MCF 10A (cell line): ENCODE results near the gene TGFBI. TPM values are rescaled to one million over a fixed set of nuclear protein-coding genes. Genes with fewer than 3 reads are reported as not detected.

Experiments used
- Bru-seq: library from RNA; stranded (reverse); fragments of 400-500 nt; gene quantifications from one replicate; lab custom pipeline; 2021; lab: Mats Ljungman, UMichigan
- BruChase-seq, 2 experiments: library from RNA; stranded (reverse); fragments of 400-500 nt; gene quantifications; one replicate each; lab custom pipeline; 2021; lab: Mats Ljungman, UMichigan
- BruUV-seq: library from RNA; stranded (reverse); fragments of 400-500 nt; replicated peaks from 2 replicates; lab custom pipeline; 2021; lab: Mats Ljungman, UMichigan
- CTCF ChIA-PET: fragments of 300-600 bp; sonication (Branson Sonifier 250); formaldehyde crosslinking; extraction: SDS; loops from one replicate; lab custom pipeline; 2021; ENCODE audit warnings: antibody characterized with exemption, inconsistent platforms; lab: Yijun Ruan, JAX
- POLR2A ChIA-PET: fragments of 300-600, 350-650 bp; sonication (Branson Sonifier 250); formaldehyde crosslinking; extraction: SDS; loops from one replicate; lab custom pipeline; 2020; ENCODE audit warnings: antibody characterized with exemption, inconsistent platforms; lab: Yijun Ruan, JAX
- DNase-seq: peaks from one replicate; pipeline ENCODE4 v3.0.0-alpha.2; 2018; ENCODE audit not compliant: unreplicated experiment
- H3K27ac Mint-ChIP-seq: one replicate; pipeline ENCODE4 v1.8.0; 2022; ENCODE audit warnings: mild to moderate bottlenecking, low read depth, mixed read lengths; ENCODE audit not compliant: unreplicated experiment
- H3K27me3 Mint-ChIP-seq: one replicate; pipeline ENCODE4 v1.8.0; 2022; ENCODE audit warnings: mixed read lengths; ENCODE audit not compliant: insufficient read depth, unreplicated experiment
- H3K36me3 Mint-ChIP-seq: one replicate; pipeline ENCODE4 v1.8.0; 2022; ENCODE audit warnings: mild to moderate bottlenecking, moderate library complexity, mixed read lengths; ENCODE audit not compliant: insufficient read depth, unreplicated experiment
- H3K4me1 Mint-ChIP-seq: one replicate; pipeline ENCODE4 v1.8.0; 2022; ENCODE audit warnings: mixed read lengths; ENCODE audit not compliant: insufficient read depth, unreplicated experiment
- H3K4me3 Mint-ChIP-seq: one replicate; pipeline ENCODE4 v1.8.0; 2022; ENCODE audit warnings: mild to moderate bottlenecking, moderate library complexity, mixed read lengths; ENCODE audit not compliant: unreplicated experiment
- H3K9me3 Mint-ChIP-seq: one replicate; pipeline ENCODE4 v1.8.0; 2022; ENCODE audit warnings: mixed read lengths; ENCODE audit not compliant: unreplicated experiment
- CTCF ChIP-seq: fragments of 200-600 bp; IDR thresholded peaks from one replicate; pipeline ENCODE4 v1.8.0; 2022; ENCODE audit warnings: antibody characterized with exemption, mild to moderate bottlenecking; ENCODE audit not compliant: unreplicated experiment
- intact Hi-C: fragments of 100-400 bp; cut with micrococcal nuclease; formaldehyde crosslinking; loops from 2 replicates; pipeline ENCODE4 v1.14.1; 2022
- long read RNA-seq: library from polyadenylated mRNA; stranded (forward); transcript quantifications from one replicate; pipeline ENCODE4 v2.0.0, GENCODE V29; 2022
- total RNA-seq: library from RNA; stranded (reverse); gene quantifications from 2 replicates; pipeline ENCODE4 v1.2.3, GENCODE V29; 2022

Gene TGFBI
- total RNA-seq, result 623 and 892 TPM in 2 replicates
- Bru-seq, nascent RNA, result percentile 91 among the genes with signal in this experiment
- percentile 92 among the genes with signal in this experiment for BruChase-seq, experiment 1, labeled RNA remaining after a 6-hour chase
- BruChase-seq, experiment 2, labeled RNA remaining after a 2-hour chase, result percentile 89 among the genes with signal in this experiment
- long read RNA-seq, transcript TGFBI-201 (17 exons, 2,804 nt), result major isoform, 476 of 1,656 reads
- long read RNA-seq, partial matches to known transcripts, result 1,110 of 1,656 reads
- long read RNA-seq, other reads (novel, unspliced or antisense), result 68 of 1,656 reads

DNA sequence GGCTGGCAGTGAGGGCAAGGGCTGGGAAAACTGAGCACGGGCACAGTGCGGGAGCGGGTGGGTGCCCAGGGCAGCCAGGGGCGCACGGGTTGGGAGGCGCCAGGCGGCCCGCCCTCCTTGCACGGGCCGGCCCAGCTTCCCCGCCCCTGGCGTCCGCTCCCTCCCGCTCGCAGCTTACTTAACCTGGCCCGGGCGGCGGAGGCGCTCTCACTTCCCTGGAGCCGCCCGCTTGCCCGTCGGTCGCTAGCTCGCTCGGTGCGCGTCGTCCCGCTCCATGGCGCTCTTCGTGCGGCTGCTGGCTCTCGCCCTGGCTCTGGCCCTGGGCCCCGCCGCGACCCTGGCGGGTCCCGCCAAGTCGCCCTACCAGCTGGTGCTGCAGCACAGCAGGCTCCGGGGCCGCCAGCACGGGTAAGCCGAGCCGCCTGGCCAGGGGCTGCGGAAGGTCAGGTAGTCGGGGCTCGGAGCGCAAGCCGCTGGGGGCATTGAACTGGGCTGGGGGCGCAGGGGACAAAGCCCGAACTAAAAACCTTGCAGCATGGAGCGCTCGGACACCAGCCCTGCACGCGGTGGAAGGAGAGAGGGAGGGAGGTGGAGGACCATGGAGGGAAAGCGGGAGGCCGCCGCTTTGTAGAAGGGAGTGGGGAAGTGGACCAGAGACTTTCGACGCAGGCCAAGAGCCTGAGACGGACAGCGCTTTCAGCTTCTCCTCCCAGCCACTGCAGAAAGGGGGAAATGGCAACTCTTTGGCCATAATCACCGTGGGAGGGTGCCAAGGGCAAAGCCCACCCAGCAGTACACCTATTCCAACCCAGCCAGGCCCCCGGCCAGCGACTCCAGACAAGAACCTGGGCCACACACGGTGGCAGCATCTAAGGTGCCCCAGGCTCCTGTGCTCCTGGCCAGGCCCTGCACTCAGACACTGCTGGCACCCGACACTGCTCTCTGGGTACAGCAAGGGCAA lies at the start of gene TGFBI:
Gene TGFBI (plus strand): TSS at position 207 of the 961 bp plus-strand sequence. CDS start 68 bp downstream, at position 275.
- CTCF ChIA-PET, result interaction anchor here (0.6 to 18.0 kb wide), 18 partner anchors 8 to 299 kb away, joined by 3 to 171 read pairs (median 3); no protein-coding TSS in a partner anchor
- Mint-ChIP-seq H3K27me3 (no peaks in the 10 kb centered on the region), H3K4me1 (peaks cover 57% of the 10 kb centered on the region), H3K27ac (peak within 1 kb of the TSS; percentile 76), H3K9me3 (no peaks in the 10 kb centered on the region), H3K4me3 (peak within 1 kb of the TSS; percentile 80), H3K36me3 (peaks cover 39% of the 10 kb centered on the region)
- TF ChIP-seq CTCF, result no peak
- DNase-seq, result peak; percentile 87
- POLR2A ChIA-PET, result interaction anchor here (0.7 to 39.3 kb wide), 23 partner anchors 1 to 642 kb away, joined by 3 to 1604 read pairs (median 5); partner anchors contain the start of genes SMAD5 and TGFBI
- intact Hi-C loops, result loop anchor here (1.0 kb wide), 1 partner anchor 10 kb away; no protein-coding TSS in a partner anchor
- no TSS peak for BruUV-seq

DNA sequence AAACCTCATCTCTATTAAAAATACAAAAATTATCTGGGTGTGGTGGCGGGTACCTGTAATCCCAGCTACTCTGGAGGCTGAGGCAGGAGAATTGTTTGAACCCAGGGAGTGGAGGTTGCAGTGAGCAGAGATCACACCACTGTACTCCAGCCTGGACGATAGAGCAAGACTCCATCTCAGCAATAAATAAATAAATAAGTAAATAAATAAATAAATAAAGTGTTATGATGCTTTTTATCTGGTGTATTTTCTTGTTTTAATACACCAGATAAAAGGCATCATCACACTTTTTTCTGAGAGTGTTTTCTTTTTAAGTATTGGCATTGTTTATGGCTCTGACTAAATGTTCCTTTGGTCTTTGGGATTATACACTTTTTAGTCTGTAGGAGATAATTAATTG lies 49.8 kb upstream of the TGFBI start:
- TF ChIP-seq CTCF, result no peak
- BruUV-seq, result no TSS peak
- no peaks in the 10 kb centered on the region for H3K36me3 Mint-ChIP-seq
- CTCF ChIA-PET, result interaction anchor here (1.2 to 1.5 kb wide), 2 partner anchors 11 to 25 kb away, joined by 3 read pairs; no protein-coding TSS in a partner anchor
- no peak for DNase-seq
- peaks cover 8% of the 10 kb centered on the region for H3K9me3 Mint-ChIP-seq
- intact Hi-C loops, result no loop called here
- H3K27me3 Mint-ChIP-seq, result no peaks in the 10 kb centered on the region
- POLR2A ChIA-PET, result no interaction called here
- H3K4me1 Mint-ChIP-seq, result peaks cover 15% of the 10 kb centered on the region
- H3K4me3 Mint-ChIP-seq, result no peak overlapping the region
- no peak overlapping the region for H3K27ac Mint-ChIP-seq

DNA sequence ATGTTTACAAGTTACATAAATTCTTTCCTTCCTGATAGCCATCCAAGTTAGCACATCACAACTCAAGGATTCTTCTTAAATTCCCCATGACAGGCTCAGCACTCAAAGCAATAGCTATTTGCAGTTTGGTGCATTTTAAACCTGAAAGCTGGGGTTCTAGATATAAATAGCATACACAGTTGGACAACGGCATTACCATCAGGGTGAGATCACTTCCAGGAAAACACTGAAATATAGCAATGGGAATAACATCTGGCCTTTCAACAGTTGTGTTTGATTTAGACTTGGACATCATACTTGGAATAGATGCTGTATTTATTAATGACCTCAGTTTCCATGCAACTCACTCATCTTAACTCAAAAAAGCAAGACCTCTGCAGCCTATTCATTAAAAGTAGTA lies 49.3 kb upstream of the TGFBI start:
- Mint-ChIP-seq H3K4me1 (peaks cover 9% of the 10 kb centered on the region), H3K27ac (no peak overlapping the region), H3K27me3 (no peaks in the 10 kb centered on the region), H3K36me3 (no peaks in the 10 kb centered on the region), H3K4me3 (no peak overlapping the region), H3K9me3 (peaks cover 8% of the 10 kb centered on the region)
- intact Hi-C loops, result no loop called here
- BruUV-seq, result no TSS peak
- no peak for TF ChIP-seq CTCF
- POLR2A ChIA-PET, result interaction anchor here (2.7 kb wide), 1 partner anchor 49 kb away, joined by 8 read pairs; the partner anchor contains the start of gene TGFBI
- CTCF ChIA-PET, result interaction anchor here (1.2 to 1.5 kb wide), 2 partner anchors 10 to 194 kb away, joined by 3 to 5 read pairs; no protein-coding TSS in a partner anchor
- DNase-seq, result no peak
